Esophagus muscularis mucosa (tissue), 4 donors: ENCODE measurements around the gene PTH2R.

Experiments
- EP300 ChIP-seq: sonication (generic); formaldehyde crosslinking; IDR thresholded peaks from one replicate; pipeline ENCODE4 v1.6.1; 2017; ENCODE audit warnings: antibody characterized with exemption
- POLR2A ChIP-seq: fragments of 450-650 bp; IDR thresholded peaks from one replicate; pipeline ENCODE4 v1.6.1; 2017; ENCODE audit warnings: antibody characterized with exemption, moderate library complexity, mild to moderate bottlenecking, low read depth
- POLR2AphosphoS5 ChIP-seq, 2 donors: sonication (generic); formaldehyde crosslinking; IDR thresholded peaks; one replicate each; pipeline ENCODE4 v1.6.1; 2017; ENCODE audit warnings: antibody characterized with exemption in 2 of 2
- TF ChIP-seq, protein P1 (sequence below), 3 experiments: fragments of 200-600 bp in 2 of 3; fragments of 450-650 bp in 1 of 3; sonication (generic) in 2 of 3; IDR thresholded peaks; one replicate each; pipeline ENCODE4 v1.5.1; 2017 to 2019; ENCODE audit warnings: antibody characterized with exemption in 3 of 3, mild to moderate bottlenecking in 2 of 3, moderate library complexity in 1 of 3

GRCh38 chr2:208490492-208490891, 83.9 kb downstream of the PTH2R start:
- TF ChIP-seq, protein P1, sequence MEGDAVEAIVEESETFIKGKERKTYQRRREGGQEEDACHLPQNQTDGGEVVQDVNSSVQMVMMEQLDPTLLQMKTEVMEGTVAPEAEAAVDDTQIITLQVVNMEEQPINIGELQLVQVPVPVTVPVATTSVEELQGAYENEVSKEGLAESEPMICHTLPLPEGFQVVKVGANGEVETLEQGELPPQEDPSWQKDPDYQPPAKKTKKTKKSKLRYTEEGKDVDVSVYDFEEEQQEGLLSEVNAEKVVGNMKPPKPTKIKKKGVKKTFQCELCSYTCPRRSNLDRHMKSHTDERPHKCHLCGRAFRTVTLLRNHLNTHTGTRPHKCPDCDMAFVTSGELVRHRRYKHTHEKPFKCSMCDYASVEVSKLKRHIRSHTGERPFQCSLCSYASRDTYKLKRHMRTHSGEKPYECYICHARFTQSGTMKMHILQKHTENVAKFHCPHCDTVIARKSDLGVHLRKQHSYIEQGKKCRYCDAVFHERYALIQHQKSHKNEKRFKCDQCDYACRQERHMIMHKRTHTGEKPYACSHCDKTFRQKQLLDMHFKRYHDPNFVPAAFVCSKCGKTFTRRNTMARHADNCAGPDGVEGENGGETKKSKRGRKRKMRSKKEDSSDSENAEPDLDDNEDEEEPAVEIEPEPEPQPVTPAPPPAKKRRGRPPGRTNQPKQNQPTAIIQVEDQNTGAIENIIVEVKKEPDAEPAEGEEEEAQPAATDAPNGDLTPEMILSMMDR (IDR thresholded peaks at IDR 0.05), result no peak
- TF ChIP-seq POLR2A, result no peak
- no peak for TF ChIP-seq POLR2AphosphoS5 (IDR thresholded peaks at IDR 0.05)
- TF ChIP-seq EP300, result no peak
